HepG2 (cell line): Measurements from ENCODE around the gene MARF1. TPM values are rescaled to one million over a fixed set of nuclear protein-coding genes. Genes with fewer than 3 reads are reported as not detected.
A peak's percentile ranks its signal among the peaks of the same experiment; 100 is the strongest.

ENCODE experiments used
- CREBL2 ChIP-seq: sonication (generic); formaldehyde crosslinking; IDR thresholded peaks from 2 replicates; pipeline ENCODE4 v1.8.1; 2023; ENCODE audit warnings: missing genetic modification reagents, mild to moderate bottlenecking, borderline replicate concordance
- CREM ChIP-seq, 2 experiments: sonication (generic) in 1 of 2; formaldehyde crosslinking in 1 of 2; IDR thresholded peaks; 2 replicates each; pipeline versions ENCODE4 v1.4.0 to v1.6.1; 2016 to 2020; ENCODE audit warnings: antibody characterized with exemption in 1 of 2, mild to moderate bottlenecking in 1 of 2, missing genetic modification reagents in 1 of 2
- JARID2 ChIP-seq: sonication (generic); formaldehyde crosslinking; IDR thresholded peaks from 2 replicates; pipeline ENCODE4 v1.8.1; 2023; ENCODE audit warnings: missing genetic modification reagents, inconsistent platforms; ENCODE audit not compliant: insufficient replicate concordance
- JUN ChIP-seq: sonication (generic); formaldehyde crosslinking; IDR thresholded peaks from 2 replicates; pipeline ENCODE4 v1.4.0; 2020; ENCODE audit warnings: mild to moderate bottlenecking, missing genetic modification reagents
- NAIF1 ChIP-seq: sonication (generic); formaldehyde crosslinking; IDR thresholded peaks from 2 replicates; pipeline ENCODE4 v1.5.0; 2020; ENCODE audit warnings: mild to moderate bottlenecking, missing genetic modification reagents, borderline replicate concordance
- NFE2 ChIP-seq: sonication (generic); formaldehyde crosslinking; IDR thresholded peaks from 2 replicates; pipeline ENCODE4 v1.4.0; 2020; ENCODE audit warnings: missing genetic modification reagents
- PATZ1 ChIP-seq: sonication (generic); formaldehyde crosslinking; IDR thresholded peaks from 2 replicates; pipeline ENCODE4 v1.4.0; 2020; ENCODE audit warnings: missing genetic modification reagents
- SNRNP70 ChIP-seq: fragments of 200-400 bp; formaldehyde crosslinking; IDR thresholded peaks from 2 replicates; pipeline ENCODE4 v1.6.1; 2017; ENCODE audit warnings: mild to moderate bottlenecking, low read depth, low read length, moderate library complexity
- TFAP4 ChIP-seq: sonication (generic); IDR thresholded peaks from 2 replicates; pipeline ENCODE4 v1.6.1; 2016; ENCODE audit warnings: low read depth, borderline replicate concordance
- ZBTB34 ChIP-seq: sonication (generic); formaldehyde crosslinking; IDR thresholded peaks from 2 replicates; pipeline ENCODE4 v1.8.0; 2022; ENCODE audit warnings: mild to moderate bottlenecking, missing genetic modification reagents
- ZBTB43 ChIP-seq: sonication (generic); formaldehyde crosslinking; conservative IDR thresholded peaks from 2 replicates; pipeline ENCODE4 v1.4.0; 2020; ENCODE audit warnings: missing genetic modification reagents
- ZNF367 ChIP-seq: sonication (generic); formaldehyde crosslinking; IDR thresholded peaks from 2 replicates; pipeline ENCODE4 v1.4.0; 2020; ENCODE audit warnings: missing genetic modification reagents, borderline replicate concordance
- ZNF644 ChIP-seq: IDR thresholded peaks from 2 replicates; pipeline ENCODE4 v1.6.1; 2016; ENCODE audit warnings: low read depth
- ZNF674 ChIP-seq: sonication (generic); formaldehyde crosslinking; IDR thresholded peaks from 2 replicates; pipeline ENCODE4 v1.5.0; 2020; ENCODE audit warnings: low read depth, mild to moderate bottlenecking, missing genetic modification reagents
- ZNF687 ChIP-seq: sonication (generic); formaldehyde crosslinking; IDR thresholded peaks from 2 replicates; pipeline ENCODE4 v1.5.1; 2020; ENCODE audit warnings: mild to moderate bottlenecking, missing genetic modification reagents, moderate library complexity
- ZNF704 ChIP-seq: sonication (generic); formaldehyde crosslinking; IDR thresholded peaks from 2 replicates; pipeline ENCODE4 v1.8.1; 2023; ENCODE audit warnings: mild to moderate bottlenecking, inconsistent platforms, moderate library complexity, missing genetic modification reagents, borderline replicate concordance
- polyA plus RNA-seq, 8 experiments: library from polyadenylated mRNA; depleted of rRNA in 3 of 8; stranded (reverse) in 7 of 8; unstranded in 1 of 8; fragments of >200 nt; fragmentation: Illumina TruSeq in 4 of 8; extraction: Trizol in 4 of 8; gene quantifications; 2 replicates each; pipeline versions ENCODE4 v1.2.1 to v1.2.3, GENCODE V29; 2011 to 2016; ENCODE audit warnings: low read depth in 4 of 8, missing spikeins in 1 of 8, mixed read lengths in 1 of 8; ENCODE audit not compliant: insufficient read depth in 1 of 8
- total RNA-seq, 5 experiments: library from RNA; depleted of rRNA; stranded (reverse); fragments of >200 nt; fragmentation: Illumina TruSeq; extraction: Trizol; gene quantifications; 2 replicates each; pipeline ENCODE4 v1.2.3, GENCODE V29; 2016; ENCODE audit warnings: low read depth in 1 of 5

Gene MARF1
- total and polyA plus RNA-seq, 2 of the 13 experiments (the other 11 are each of a cell fraction or from before 2014, with no cell fraction given): 8.7 to 20.7 TPM

- TF ChIP-seq CREBL2 (no peak), JUN (CRISPR knock-in tag) (peak; percentile 67; the same call in 1 of the 2 replicates), ZNF674 (CRISPR knock-in tag) (no peak), SNRNP70 (no peak), JARID2 (CRISPR knock-in tag) (no peak), PATZ1 (CRISPR knock-in tag) (peak; percentile 44), NFE2 (CRISPR knock-in tag) (no peak), ZNF644 (CRISPR knock-in tag) (peak; percentile 82), CREM (IDR thresholded peaks at IDR 0.05) (peak; percentile 58; the same call in 1 of the 2 replicates), CREM (CRISPR knock-in tag; IDR thresholded peaks at IDR 0.05) (no peak), ZNF367 (CRISPR knock-in tag) (no peak), ZBTB34 (CRISPR knock-in tag) (no peak), ZNF687 (CRISPR knock-in tag) (peak; percentile 1; the same call in 1 of the 2 replicates), ZBTB43 (CRISPR knock-in tag) (peak; percentile 99), NAIF1 (CRISPR knock-in tag) (no peak), TFAP4 (no peak), ZNF704 (CRISPR knock-in tag) (no peak)
Observed at GRCh38 chr16:15610369-15610871, 32.5 kb downstream of the MARF1 start (continued).
